Coronary artery (tissue), 2 donors: ENCODE measurements around the gene MICAL2.
A peak's percentile ranks its signal among the peaks of the same experiment; 100 is the strongest.

Experiments used
- DNase-seq: peaks from one replicate; pipeline ENCODE4 v3.0.0-alpha.2; 2017; ENCODE audit warnings: low spot score
- H3K27ac ChIP-seq, 2 donors: fragments of 200-600 bp; sonication (generic); one replicate each; pipeline ENCODE4 v1.5.1; 2016 to 2019
- H3K4me3 ChIP-seq: fragments of 200-600 bp; sonication (generic); 2 replicates; pipeline ENCODE4 v1.5.1; 2016; ENCODE audit warnings: mild to moderate bottlenecking, moderate library complexity
- CTCF ChIP-seq: fragments of 200-600 bp; sonication (generic); IDR thresholded peaks from one replicate; pipeline ENCODE4 v1.5.1; 2019; ENCODE audit warnings: antibody characterized with exemption

Gene MICAL2

GRCh38 chr11:12187399-12187798 is 77.0 kb downstream of the MICAL2 start:
- TF ChIP-seq CTCF = no peak
- peak overlapping the region; percentile 70 to 88 for H3K27ac ChIP-seq

GRCh38 chr11:12188548-12189317 is 78.3 kb downstream of the MICAL2 start:
- TF ChIP-seq CTCF = no peak
- Histone ChIP-seq H3K27ac (peak overlapping the region; percentile 40 to 63), H3K4me3 (no peak overlapping the region)
- DNase-seq = peak; percentile 31

More at GRCh38 chr11:12187399-12187798, 77.0 kb downstream of the MICAL2 start:
- DNase-seq = no peak
- peak overlapping the region; percentile 20 for H3K4me3 ChIP-seq

DNA sequence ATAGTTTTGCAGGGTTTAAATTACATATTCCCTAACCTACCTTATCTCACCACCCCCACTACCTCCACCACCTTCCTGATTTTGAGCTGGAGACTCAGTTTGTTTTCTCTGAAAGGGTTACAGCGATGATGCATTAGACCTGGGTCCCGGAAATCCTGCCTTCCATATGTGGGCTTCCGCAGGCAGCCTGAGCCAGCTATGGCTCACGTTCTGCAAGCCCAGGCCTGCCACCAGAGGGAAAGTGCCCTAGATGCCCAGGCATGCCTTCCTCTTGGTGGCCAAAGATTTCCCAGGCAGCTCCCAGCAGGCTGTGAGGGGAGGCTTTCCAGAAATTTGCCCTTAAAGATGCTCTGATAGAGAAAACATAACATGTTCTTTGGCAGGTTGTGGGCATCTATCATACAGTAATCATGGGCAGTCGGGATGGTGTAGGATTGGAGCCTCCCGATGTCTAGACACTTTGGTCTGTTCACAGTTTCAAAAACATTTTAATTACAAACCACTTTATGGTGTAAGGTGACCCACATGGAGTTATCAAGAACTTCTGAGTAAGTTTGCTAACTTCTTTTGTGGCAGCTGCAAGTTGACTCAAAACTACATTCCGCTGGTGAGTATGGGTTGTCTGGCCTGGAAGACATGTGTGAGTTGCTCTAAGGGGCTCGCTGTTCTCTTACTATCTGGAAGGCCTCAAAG is 79.3 kb downstream of the MICAL2 start:
- DNase-seq = peak; percentile 73
- no peak for TF ChIP-seq CTCF
- Histone ChIP-seq H3K4me3 (no peak overlapping the region), H3K27ac (peak overlapping the region; percentile 40 to 63)

- no peak for DNase-seq
- H3K4me3 ChIP-seq = no peak overlapping the region
Observed at GRCh38 chr11:12190511-12190910, 80.1 kb downstream of the MICAL2 start.

GRCh38 chr11:12192794-12193514 is 82.6 kb downstream of the MICAL2 start:
- Histone ChIP-seq H3K4me3 (no peak overlapping the region), H3K27ac (peak overlapping the region; percentile 3 to 74)
- DNase-seq = no peak
- TF ChIP-seq CTCF = no peak

More at GRCh38 chr11:12190511-12190910, 80.1 kb downstream of the MICAL2 start:
- no peak for TF ChIP-seq CTCF
- H3K27ac ChIP-seq = peak overlapping the region; percentile 40 to 63

- no peak overlapping the region for H3K4me3 ChIP-seq
- H3K27ac ChIP-seq = peak overlapping the region; percentile 3 to 74
- TF ChIP-seq CTCF = no peak
- DNase-seq = peak; percentile 43
Observed at GRCh38 chr11:12193515-12194336, 83.3 kb downstream of the MICAL2 start.
